Lower leg skin (tissue), 4 donors: ENCODE data around the gene RPLP2. TPM values are rescaled to one million over a fixed set of nuclear protein-coding genes. Genes with fewer than 3 reads are reported as not detected.

ENCODE experiments used
- DNase-seq, 2 donors: peaks; one replicate each; pipeline ENCODE4 v3.0.0-alpha.2; 2019; ENCODE audit warnings: low spot score in 2 of 2
- H3K4me3 ChIP-seq: fragments of 200-600 bp; sonication (generic); 2 replicates; pipeline ENCODE4 v1.5.1; 2017; ENCODE audit warnings: mild to moderate bottlenecking, low read depth; ENCODE audit not compliant: poor library complexity, severe bottlenecking
- CTCF ChIP-seq, 3 donors: fragments of 450-650 bp; IDR thresholded peaks; one replicate each; pipeline ENCODE4 v1.5.1; 2016; ENCODE audit warnings: antibody characterized with exemption in 3 of 3, mild to moderate bottlenecking in 3 of 3, moderate library complexity in 2 of 3
- POLR2A ChIP-seq, 2 donors: fragments of 450-650 bp; IDR thresholded peaks; one replicate each; pipeline ENCODE4 v1.6.1; 2016 to 2017; ENCODE audit warnings: antibody characterized with exemption in 2 of 2, mild to moderate bottlenecking in 1 of 2, moderate library complexity in 1 of 2
- WGBS, 2 donors: methylation state at CpG; one replicate each; pipeline ENCODE4 v1.1.5; 2018; 5-methylcytosine and 5-hydroxymethylcytosine counted together
- intact Hi-C: fragments of 100-400 bp; cut with DNase I; formaldehyde crosslinking; loops from one replicate; pipeline ENCODE4 v1.15.0; 2023; ENCODE audit warnings: low total_unique reads
- total RNA-seq, 4 donors: library from RNA; depleted of rRNA; stranded (reverse); fragments of >200 nt; gene quantifications; one replicate each; pipeline ENCODE4 v1.1.0, GENCODE V29; 2016

The RPLP2 gene
- total RNA-seq, 4 donors from 2014 or later, result 479 to 1,471 (median 745) TPM

DNA sequence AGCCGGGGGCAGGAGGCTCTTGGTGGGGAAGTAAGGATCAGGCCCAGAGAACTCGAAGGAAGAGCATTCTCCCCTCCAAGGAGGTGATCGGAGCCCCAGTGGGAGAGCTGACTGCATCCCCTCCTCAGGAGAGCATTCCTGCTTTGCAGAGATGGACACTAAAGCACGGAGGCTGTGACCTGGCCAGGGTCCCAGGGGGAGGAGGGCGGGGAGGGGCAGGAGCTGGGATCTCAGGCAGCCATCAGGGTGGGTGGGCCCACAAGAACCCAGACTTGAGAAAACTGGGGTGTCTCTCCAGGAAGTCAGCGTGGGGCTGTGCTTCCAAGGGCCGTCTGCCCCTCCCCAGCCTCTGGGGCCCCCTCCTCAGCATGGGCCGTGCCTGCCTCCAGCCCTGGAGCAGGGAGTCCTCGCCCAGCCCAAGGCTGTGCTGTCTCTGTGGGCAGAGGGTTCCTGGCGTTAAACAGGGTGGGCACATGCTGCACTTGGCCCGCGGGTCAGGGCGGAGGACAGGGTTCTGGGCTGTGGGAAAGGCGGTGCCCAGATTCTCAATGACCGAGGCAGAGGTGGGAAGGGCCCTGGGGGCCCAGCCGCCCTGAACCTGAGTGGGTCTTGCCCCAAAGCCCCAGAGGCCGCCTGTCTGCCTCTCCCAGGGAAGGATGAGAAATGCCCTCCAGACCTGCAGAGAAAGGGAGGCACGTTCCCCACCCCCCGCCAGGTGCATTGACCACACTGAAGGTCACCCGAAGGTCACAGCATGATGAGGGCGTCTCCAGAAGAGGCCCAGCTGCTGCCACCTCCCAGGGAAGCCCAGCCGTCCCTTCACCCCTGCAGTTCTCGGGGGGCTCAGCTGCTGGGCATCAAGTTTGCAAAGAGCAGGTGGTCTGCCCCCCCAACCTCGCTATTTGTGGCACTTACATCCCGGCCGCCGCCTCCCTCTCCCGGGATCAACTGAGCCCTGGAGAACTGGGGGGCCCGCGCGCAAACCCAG, 20.5 kb upstream of the RPLP2 start:
- H3K4me3 ChIP-seq, result no peak overlapping the region
- no peak for TF ChIP-seq POLR2A (IDR thresholded peaks at IDR 0.05)
- TF ChIP-seq CTCF (IDR thresholded peaks at IDR 0.05), result no peak
- 19 to 28% methylated on average over 25 to 26 of the region's 31 CpGs for WGBS, 2 donors
- intact Hi-C loops, result no loop called here
- no peak for DNase-seq

DNA sequence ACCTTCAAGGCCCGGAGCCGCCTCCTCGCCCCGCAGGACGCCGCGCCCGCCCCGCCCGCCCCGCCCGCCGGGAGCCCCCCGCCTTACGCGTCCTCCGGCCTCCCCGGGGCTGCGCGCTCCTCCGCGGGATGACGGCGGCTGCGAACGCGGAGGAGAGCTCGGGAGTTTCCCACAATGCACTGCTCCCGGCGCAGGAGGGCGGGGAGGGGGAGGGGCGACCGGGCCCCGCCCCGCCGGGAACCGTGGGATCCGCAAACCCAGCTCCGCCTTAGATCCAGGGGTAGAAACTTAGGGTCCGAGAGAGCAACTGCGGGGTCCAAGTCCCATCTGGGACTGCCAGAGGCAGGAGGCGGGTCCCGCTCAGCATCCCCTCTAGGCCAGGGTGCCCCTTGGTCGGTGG, 19.8 kb upstream of the RPLP2 start, which contains the start of gene CEND1:
Gene CEND1, minus strand, starts transcription at position 148 of the 400 bp plus-strand sequence. CDS start 1,514 bp downstream, outside the sequence.
- no peak for DNase-seq
- intact Hi-C loops, result no loop called here
- no peak within 1 kb of the TSS for H3K4me3 ChIP-seq
- TF ChIP-seq CTCF (IDR thresholded peaks at IDR 0.05), result no peak
- TF ChIP-seq POLR2A (IDR thresholded peaks at IDR 0.05), result no peak
- 20 to 34% methylated on average over 3 to 7 of the region's 44 CpGs for WGBS, 2 donors

DNA sequence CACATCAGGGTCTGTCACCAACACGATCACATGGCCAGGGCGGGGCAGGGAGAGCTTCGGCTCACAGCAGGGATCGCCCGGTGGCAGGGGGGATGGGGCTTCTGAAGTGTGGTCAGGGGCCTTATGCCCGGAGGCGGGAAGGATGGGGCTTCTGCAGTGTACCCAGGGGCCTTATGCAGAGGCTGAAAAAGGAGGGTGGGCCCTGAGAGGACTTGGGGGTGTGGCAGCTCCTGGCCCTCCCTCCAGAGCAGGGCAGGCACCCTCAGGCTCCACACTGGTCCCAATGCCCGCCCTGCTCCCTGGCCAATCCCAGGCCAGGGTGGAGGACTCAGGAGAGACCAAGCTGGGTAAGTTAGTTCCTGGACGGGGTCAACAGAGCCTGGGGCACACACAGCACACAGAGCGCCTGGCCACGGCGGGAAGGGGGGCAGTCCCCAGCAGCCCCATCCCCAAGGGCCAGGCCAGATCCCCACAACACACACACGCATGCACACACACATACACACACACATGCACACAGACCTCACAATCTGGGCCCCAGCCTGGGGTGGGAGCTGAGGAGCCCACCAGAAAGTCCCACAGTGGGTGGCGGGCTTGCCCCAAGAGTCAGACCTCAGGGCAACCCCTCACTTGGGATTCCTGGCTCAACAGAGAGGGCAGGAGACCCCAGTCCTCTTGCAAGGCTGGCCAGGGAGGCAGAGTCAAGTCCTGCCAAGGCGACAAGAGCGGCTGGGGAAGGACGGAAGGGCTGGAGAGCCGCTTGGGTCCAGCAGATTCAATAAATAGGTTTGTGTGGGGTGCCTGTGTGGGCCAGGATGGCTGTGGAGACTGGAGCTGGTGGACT, 18.8 kb upstream of the RPLP2 start:
- no peak overlapping the region for H3K4me3 ChIP-seq
- intact Hi-C loops, result no loop called here
- 62% methylated on average over 15 to 18 of the region's 18 CpGs for whole genome bisulfite sequencing, 2 donors
- TF ChIP-seq POLR2A (IDR thresholded peaks at IDR 0.05), result no peak
- no peak for TF ChIP-seq CTCF (IDR thresholded peaks at IDR 0.05)
- DNase-seq, result no peak

GRCh38 chr11:791658-792534, 17.9 kb upstream of the RPLP2 start:
- no peak for DNase-seq
- intact Hi-C loops, result no loop called here
- WGBS, 2 donors, result 92 to 93% methylated on average over 36 to 49 of the region's 49 CpGs
- no peak for TF ChIP-seq CTCF (IDR thresholded peaks at IDR 0.05)
- no peak for TF ChIP-seq POLR2A (IDR thresholded peaks at IDR 0.05)
- no peak overlapping the region for H3K4me3 ChIP-seq

- intact Hi-C loops, result no loop called here
- TF ChIP-seq CTCF (IDR thresholded peaks at IDR 0.05), result no peak
- TF ChIP-seq POLR2A (IDR thresholded peaks at IDR 0.05), result no peak
These were observed 17.3 kb upstream of the RPLP2 start for GRCh38 chr11:792535-792821.

More at GRCh38 chr11:792535-792821, 17.3 kb upstream of the RPLP2 start:
- 90 to 96% methylated on average over 10 to 12 of the region's 15 CpGs for WGBS, 2 donors
- H3K4me3 ChIP-seq, result no peak overlapping the region
- DNase-seq, result no peak
